ENCODE data around the gene GHR. TPM values are rescaled to one million over a fixed set of nuclear protein-coding genes. Genes with fewer than 3 reads are reported as not detected.
"Not testable (repeated sequence)": the region's sequence is repeated elsewhere in the genome, so short reads cannot be mapped to it uniquely, and the experiment has no call there.

GHR gene
- total RNA-seq, 2 experiments from 2014 or later: not detected

DNA sequence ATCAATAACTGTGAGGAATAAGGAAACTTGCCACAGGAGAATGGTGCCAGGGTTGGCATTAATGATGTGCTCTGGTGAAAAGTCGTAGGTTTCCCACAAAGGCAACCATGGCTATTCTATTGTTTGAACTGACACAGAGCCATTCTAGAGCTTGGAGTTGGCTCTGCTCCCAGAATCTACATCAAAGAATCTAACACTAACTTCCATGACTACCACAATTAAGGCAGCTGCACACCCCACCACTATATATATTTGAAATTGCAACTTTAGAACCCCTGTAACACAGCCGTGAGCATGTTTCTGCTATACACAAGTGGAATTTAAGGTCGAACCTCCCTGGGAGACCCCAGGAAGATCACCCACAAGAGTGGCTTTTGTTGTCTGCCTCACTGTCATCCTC is 243.6 kb downstream of the GHR start:
- peaks cover 2% of the 10 kb centered on the region for H3K9me3 Mint-ChIP-seq
- DNase-seq: no peak
- H3K4me3 Mint-ChIP-seq: no peak overlapping the region
- H3K36me3 Mint-ChIP-seq (ENCODE audit: low read depth): no peaks in the 10 kb centered on the region
- CTCF ChIA-PET: interaction anchor here (0.7 kb wide), 1 partner anchor 78 kb away, joined by 3 read pairs; no protein-coding TSS in a partner anchor
- POLR2A ChIA-PET: no interaction called here
- H3K4me1 Mint-ChIP-seq: no peaks in the 10 kb centered on the region
- no peak overlapping the region for H3K27ac Mint-ChIP-seq
- peaks cover 11% of the 10 kb centered on the region for H3K27me3 Mint-ChIP-seq

DNA sequence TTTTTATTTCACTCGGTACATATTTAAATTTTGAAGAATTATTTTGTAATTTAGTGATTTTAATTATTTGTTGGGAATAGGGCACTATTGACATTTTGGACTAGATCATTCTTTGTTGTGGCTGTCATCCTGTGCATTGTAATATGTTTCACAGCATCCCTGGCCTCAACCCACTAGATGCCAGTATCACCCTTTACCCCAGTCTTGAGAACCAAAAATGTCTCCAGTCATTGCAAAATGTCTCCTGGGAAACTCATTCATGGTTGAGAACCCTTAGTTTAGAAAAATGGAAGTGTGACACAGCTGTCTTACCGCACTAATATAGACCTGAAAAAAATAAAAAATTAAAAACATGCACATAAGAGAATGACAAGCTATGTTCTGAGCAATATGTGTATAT is 245.0 kb downstream of the GHR start:
- Mint-ChIP-seq H3K27me3 (peaks cover 14% of the 10 kb centered on the region), H3K4me3 (no peak overlapping the region), H3K27ac (no peak overlapping the region), H3K36me3 (ENCODE audit: low read depth) (no peaks in the 10 kb centered on the region), H3K9me3 (peaks cover 2% of the 10 kb centered on the region), H3K4me1 (no peaks in the 10 kb centered on the region)
- POLR2A ChIA-PET: no interaction called here
- CTCF ChIA-PET: interaction anchor here (0.7 kb wide), 1 partner anchor 506 kb away, joined by 3 read pairs; no protein-coding TSS in a partner anchor
- DNase-seq: no peak

DNA sequence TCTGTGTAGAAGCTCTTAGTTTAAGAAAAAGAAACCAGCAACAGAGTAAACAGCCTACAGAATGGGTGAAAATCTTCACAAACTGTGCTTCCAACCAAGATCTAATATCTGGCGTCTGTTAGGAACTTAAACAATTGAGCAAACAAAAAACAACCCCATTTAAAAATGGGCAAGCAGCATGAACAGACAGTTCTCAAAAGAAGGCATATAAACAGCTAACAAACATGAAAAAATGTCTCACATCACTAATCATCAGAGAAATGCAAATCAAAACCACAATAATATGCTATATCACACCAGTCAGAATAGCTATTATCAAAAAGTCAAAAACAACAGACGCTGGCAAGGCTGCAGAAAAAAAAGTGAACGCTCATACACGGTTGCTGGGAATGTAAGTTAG is 249.7 kb downstream of the GHR start:
- Mint-ChIP-seq H3K27ac (no peak overlapping the region), H3K9me3 (peaks cover 2% of the 10 kb centered on the region), H3K4me1 (peaks cover 4% of the 10 kb centered on the region), H3K36me3 (ENCODE audit: low read depth) (no peaks in the 10 kb centered on the region), H3K4me3 (no peak overlapping the region), H3K27me3 (peaks cover 18% of the 10 kb centered on the region)
- ChIA-PET POLR2A (no interaction called here), CTCF (no interaction called here)
- DNase-seq: no peak

DNA sequence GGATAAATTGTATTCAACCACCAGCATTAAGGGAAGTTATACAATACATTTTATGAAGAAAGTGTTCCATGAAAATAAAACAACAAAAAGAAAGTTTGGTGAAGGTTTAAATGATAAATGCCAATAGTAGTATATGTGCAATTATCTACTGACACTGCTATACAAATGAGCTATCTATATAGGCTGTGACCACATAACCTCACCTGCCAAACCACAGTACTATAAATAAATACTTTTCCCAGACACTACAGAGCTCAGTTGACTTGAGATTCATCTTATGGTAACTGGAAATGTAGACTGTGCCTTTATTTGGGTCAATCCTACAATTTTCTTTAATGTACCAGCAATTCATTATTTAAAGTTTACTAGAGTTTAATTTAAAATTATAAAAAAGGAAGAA is 252.4 kb downstream of the GHR start:
- Mint-ChIP-seq H3K27me3 (peaks cover 12% of the 10 kb centered on the region), H3K4me3 (no peak overlapping the region), H3K27ac (no peak overlapping the region), H3K9me3 (peaks cover 4% of the 10 kb centered on the region), H3K36me3 (ENCODE audit: low read depth) (no peaks in the 10 kb centered on the region), H3K4me1 (peaks cover 4% of the 10 kb centered on the region)
- DNase-seq: no peak
- POLR2A ChIA-PET: no interaction called here
- CTCF ChIA-PET: no interaction called here

DNA sequence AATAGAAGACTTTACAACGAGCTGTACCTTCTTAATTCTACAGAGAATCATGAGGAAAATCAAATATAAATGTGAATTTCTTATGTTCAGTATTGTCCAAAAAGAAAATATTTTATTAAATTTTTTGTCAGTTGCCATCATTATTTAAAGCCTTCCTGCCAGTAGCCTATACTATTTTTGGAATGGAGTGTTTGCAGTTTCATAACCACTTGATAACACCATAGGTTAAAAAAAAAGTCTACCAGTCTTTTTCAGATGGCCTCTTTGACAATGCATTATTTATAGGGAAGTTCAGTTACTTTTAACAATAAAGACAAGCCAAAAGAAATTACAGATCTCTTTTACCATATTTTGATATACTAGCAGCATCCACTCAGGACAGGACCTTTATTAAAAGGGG is 253.1 kb downstream of the GHR start:
- H3K36me3 Mint-ChIP-seq (ENCODE audit: low read depth): no peaks in the 10 kb centered on the region
- peaks cover 4% of the 10 kb centered on the region for H3K4me1 Mint-ChIP-seq
- H3K27me3 Mint-ChIP-seq: peaks cover 11% of the 10 kb centered on the region
- no peak overlapping the region for H3K4me3 Mint-ChIP-seq
- no peak overlapping the region for H3K27ac Mint-ChIP-seq
- ChIA-PET POLR2A (interaction anchor here (1.0 kb wide), 1 partner anchor 14 kb away, joined by 4 read pairs; no protein-coding TSS in a partner anchor), CTCF (no interaction called here)
- DNase-seq: no peak
- H3K9me3 Mint-ChIP-seq: peaks cover 4% of the 10 kb centered on the region

DNA sequence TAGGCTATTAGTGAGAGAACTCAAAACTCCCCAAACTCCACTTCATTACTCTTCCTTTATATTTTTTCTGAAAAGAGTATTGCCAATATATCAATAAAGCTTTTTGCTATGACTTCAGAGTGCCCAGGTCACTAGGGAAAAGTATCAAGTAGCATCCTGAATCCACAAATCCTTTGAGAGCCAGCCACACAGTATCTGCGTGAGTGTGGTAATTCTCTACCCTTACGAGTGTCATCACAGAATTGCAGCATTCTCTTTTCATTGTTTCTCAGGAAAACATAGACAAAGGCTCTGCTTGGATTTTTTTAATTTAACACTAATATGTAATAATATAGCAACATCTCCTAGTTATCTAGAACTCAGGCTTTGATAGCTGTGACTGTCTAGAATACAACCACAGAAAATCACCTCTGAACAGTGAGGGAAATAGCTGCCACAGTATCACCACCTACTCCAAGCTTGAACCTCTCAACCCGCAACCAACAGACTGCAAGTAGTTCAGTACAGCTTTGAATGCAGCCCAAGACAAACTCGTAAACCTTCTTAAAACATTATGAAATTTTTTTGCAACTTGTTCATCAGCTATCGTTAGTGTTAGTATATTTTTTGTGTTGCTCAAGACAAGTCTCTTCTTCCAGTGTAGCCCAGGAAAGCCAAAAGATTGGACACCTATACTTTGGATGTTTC is 254.1 kb downstream of the GHR start:
- no peak for DNase-seq
- H3K4me1 Mint-ChIP-seq: peaks cover 4% of the 10 kb centered on the region
- H3K4me3 Mint-ChIP-seq: no peak overlapping the region
- H3K27me3 Mint-ChIP-seq: peaks cover 9% of the 10 kb centered on the region
- POLR2A ChIA-PET: interaction anchor here (1.0 kb wide), 1 partner anchor 13 kb away, joined by 4 read pairs; no protein-coding TSS in a partner anchor
- CTCF ChIA-PET: interaction anchor here (0.7 to 0.9 kb wide), 2 partner anchors 90 to 93 kb away, joined by 3 to 5 read pairs; no protein-coding TSS in a partner anchor
- H3K9me3 Mint-ChIP-seq: peaks cover 2% of the 10 kb centered on the region
- no peaks in the 10 kb centered on the region for H3K36me3 Mint-ChIP-seq (ENCODE audit: low read depth)
- no peak overlapping the region for H3K27ac Mint-ChIP-seq

DNA sequence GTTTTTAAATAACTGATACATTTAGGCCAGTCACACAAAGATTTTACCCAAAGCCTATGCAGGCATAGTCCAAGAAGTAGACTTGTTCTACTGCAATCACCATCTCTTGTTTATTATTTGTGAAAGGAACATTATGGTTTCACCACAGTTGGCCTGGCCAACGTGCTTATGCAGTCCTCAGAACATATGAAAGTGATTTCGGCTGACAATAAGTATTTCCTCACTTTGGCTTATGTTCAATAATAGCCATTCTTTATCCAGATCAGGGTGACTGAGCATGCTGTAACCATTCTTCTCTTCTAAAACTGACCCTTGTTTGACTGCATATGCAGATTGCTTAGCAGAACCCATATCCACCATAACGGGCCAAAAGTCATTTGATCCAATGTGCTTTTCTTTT is 256.8 kb downstream of the GHR start:
- ChIA-PET POLR2A (no interaction called here), CTCF (no interaction called here)
- H3K9me3 Mint-ChIP-seq: peaks cover 2% of the 10 kb centered on the region
- no peak overlapping the region for H3K4me3 Mint-ChIP-seq
- no peak overlapping the region for H3K27ac Mint-ChIP-seq
- DNase-seq: no peak
- H3K27me3 Mint-ChIP-seq: no peaks in the 10 kb centered on the region
- peaks cover 4% of the 10 kb centered on the region for H3K4me1 Mint-ChIP-seq
- no peaks in the 10 kb centered on the region for H3K36me3 Mint-ChIP-seq (ENCODE audit: low read depth)

DNA sequence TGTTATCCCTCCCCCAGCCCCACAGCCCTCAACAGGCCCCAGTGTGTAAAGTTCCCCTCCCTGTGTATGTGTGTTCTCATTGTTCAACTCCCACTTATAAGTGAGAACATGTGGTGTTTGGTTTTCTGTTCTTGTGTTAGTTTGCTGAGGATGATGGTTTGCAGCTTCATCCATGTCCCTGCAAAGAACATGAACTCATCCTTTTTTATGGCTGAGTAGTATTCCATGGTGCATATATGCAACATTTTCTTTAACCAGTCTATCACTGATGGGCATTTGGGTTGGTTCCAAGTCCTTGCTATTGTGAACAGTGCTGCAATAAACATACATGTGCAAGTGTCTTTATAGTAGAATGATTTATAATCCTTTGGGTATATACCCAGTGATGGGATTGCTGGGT is 261.8 kb downstream of the GHR start:
- H3K9me3 Mint-ChIP-seq; DNase-seq; H3K27me3 Mint-ChIP-seq; POLR2A ChIA-PET; H3K4me3 Mint-ChIP-seq; CTCF ChIA-PET; H3K36me3 Mint-ChIP-seq (ENCODE audit: low read depth); H3K27ac Mint-ChIP-seq; H3K4me1 Mint-ChIP-seq: not testable (repeated sequence)

DNA sequence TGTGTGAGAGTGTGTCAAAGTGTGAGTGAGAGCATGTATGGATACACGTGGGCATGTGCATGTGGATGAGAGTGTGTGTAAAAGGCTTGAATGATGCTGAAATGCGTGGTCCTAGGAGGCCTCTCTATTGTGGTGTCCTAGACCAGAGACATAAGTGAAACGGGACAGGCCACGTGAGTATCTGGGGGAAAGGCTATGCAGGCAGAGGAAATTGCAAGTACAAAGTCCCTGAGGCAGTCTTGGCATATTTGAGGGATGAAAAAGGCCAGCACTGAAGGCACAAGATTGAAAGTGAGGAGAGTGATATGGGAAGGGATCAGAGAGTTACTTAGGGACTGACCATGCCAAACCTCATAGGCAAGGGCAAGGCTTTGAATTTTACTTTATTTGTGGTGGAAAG is 266.2 kb downstream of the GHR start:
- no peak for DNase-seq
- ChIA-PET CTCF (no interaction called here), POLR2A (interaction anchor here (1.1 kb wide), 1 partner anchor 13 kb away, joined by 4 read pairs; no protein-coding TSS in a partner anchor)
- Mint-ChIP-seq H3K36me3 (ENCODE audit: low read depth) (no peaks in the 10 kb centered on the region), H3K4me3 (no peak overlapping the region), H3K27ac (no peak overlapping the region), H3K4me1 (no peaks in the 10 kb centered on the region), H3K9me3 (no peaks in the 10 kb centered on the region), H3K27me3 (peaks cover 9% of the 10 kb centered on the region)

DNA sequence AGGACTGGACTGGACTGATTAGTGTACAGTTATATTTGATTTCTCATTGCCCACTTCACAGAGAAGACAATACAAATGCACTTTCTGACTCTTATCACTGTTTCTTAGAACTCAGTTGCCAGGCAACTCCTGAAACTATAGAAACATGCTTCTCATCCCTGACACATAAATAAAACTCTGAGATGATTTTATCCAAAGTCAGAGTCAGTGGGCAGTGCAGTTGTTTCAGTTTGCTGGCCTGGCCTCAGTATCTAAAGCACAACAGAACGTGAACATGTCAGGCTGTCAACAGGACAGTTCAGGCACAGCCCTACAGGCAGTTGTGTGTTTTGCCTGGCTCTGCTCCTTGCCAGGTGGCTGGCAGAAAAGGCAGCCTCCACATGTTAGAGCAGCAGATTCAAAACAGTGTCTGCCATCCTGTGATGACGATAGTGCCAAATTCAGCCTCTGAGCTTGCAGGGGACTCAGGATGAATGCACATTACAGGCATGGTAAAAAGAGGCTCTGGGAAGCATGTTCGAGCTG is 268.2 kb downstream of the GHR start:
- no peak for DNase-seq
- ChIA-PET CTCF (no interaction called here), POLR2A (no interaction called here)
- Mint-ChIP-seq H3K4me3 (no peak overlapping the region), H3K9me3 (no peaks in the 10 kb centered on the region), H3K36me3 (ENCODE audit: low read depth) (no peaks in the 10 kb centered on the region), H3K27ac (no peak overlapping the region), H3K4me1 (no peaks in the 10 kb centered on the region), H3K27me3 (peaks cover 9% of the 10 kb centered on the region)

DNA sequence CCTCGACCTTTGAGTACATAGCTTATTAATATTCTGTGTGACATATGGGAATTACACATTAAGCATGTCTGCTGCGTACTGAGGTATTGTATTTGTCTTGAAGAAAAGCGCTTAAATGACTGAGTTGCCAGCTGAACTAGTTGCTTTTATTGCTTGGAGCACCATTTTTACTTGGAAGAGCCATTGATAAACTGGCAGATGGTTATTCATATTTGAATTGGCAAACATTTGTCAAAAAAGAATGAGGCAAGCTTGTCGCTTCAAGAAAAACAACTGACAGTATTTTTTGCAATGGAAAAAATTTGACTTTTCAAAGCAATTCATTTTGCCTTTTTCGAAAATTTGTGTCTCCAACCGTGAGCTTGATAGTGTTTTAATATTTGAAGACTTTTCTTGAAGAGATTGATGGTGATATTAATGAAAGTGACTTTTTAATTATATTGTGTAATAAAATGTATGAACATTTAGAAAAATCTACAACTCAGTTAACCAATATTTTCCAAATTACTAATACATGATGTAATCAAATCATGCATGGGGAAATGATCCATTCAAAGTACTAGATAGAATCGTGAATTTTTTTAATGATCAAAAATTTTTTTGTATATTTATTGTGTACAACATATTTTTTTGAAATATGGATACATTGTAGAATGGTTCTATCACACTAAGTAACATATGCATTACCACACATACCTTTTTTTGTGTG is 278.3 kb downstream of the GHR start:
- H3K27ac Mint-ChIP-seq: no peak overlapping the region

DNA sequence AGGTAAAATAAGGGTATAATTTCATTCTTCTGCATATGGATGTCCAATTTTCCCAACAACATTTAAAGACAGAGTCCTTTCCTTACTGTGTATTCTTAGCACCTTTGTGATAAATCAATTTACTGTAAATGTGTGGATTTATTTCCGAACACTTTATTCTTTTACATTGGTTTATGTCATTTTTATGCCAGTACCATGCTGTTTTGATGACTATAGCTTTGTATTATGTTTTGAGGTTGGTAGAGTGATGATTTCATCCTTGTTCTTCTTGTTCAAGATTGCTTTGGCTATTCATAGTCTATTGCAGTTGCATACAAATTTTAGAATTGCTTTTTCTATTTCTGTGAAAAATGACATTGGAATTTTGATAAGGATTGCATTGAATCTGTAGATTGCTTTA is 280.0 kb downstream of the GHR start:
- CTCF ChIA-PET: no interaction called here
- Mint-ChIP-seq H3K4me3 (no peak overlapping the region), H3K9me3 (peaks cover 7% of the 10 kb centered on the region), H3K27me3 (peaks cover 29% of the 10 kb centered on the region), H3K27ac (no peak overlapping the region), H3K4me1 (no peaks in the 10 kb centered on the region), H3K36me3 (ENCODE audit: low read depth) (no peaks in the 10 kb centered on the region)
- DNase-seq: no peak
- POLR2A ChIA-PET: no interaction called here

More for the DNA sequence above, 278.3 kb downstream of the GHR start:
- Mint-ChIP-seq H3K36me3 (ENCODE audit: low read depth) (no peaks in the 10 kb centered on the region), H3K27me3 (peaks cover 30% of the 10 kb centered on the region), H3K4me1 (no peaks in the 10 kb centered on the region), H3K9me3 (peaks cover 7% of the 10 kb centered on the region), H3K4me3 (no peak overlapping the region)
- POLR2A ChIA-PET: no interaction called here
- no peak for DNase-seq
- CTCF ChIA-PET: no interaction called here

DNA sequence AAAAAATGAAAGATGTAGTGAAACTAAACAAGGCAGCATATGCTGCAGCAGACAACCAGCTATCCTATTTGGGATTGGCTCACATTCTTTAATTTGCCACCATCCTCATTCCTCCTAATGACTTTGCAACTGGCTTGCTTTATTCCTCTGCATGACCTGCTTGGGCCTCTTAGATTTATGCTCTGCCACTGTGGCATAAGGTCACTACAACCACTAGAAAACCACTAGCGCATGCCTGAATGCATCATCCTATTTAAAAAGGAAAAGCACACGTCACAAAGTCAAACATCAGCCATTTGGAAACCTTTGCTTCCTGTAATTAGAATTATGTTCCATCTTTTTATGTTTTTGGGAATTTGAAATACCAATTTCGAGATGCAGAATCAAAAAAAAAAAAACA is 292.5 kb downstream of the GHR start:
- CTCF ChIA-PET: no interaction called here

More for the DNA sequence above, 292.5 kb downstream of the GHR start:
- Mint-ChIP-seq H3K9me3 (no peaks in the 10 kb centered on the region), H3K27ac (no peak overlapping the region), H3K36me3 (ENCODE audit: low read depth) (no peaks in the 10 kb centered on the region), H3K4me3 (no peak overlapping the region), H3K4me1 (peaks cover 35% of the 10 kb centered on the region), H3K27me3 (peaks cover 16% of the 10 kb centered on the region)
- DNase-seq: no peak
- POLR2A ChIA-PET: no interaction called here
